Suppressor macrophage treated with lipopolysaccharide for 4 hours (primary cell): Measurements from ENCODE around the gene SMCR8.
A peak's percentile ranks its signal among the peaks of the same experiment; 100 is the strongest.
"Not testable (repeated sequence)": the region's sequence is repeated elsewhere in the genome, so short reads cannot be mapped to it uniquely, and the experiment has no call there.

Source experiments
- DNase-seq: peaks from one replicate; pipeline ENCODE4 v3.0.0-alpha.2; 2020

The SMCR8 gene

DNA sequence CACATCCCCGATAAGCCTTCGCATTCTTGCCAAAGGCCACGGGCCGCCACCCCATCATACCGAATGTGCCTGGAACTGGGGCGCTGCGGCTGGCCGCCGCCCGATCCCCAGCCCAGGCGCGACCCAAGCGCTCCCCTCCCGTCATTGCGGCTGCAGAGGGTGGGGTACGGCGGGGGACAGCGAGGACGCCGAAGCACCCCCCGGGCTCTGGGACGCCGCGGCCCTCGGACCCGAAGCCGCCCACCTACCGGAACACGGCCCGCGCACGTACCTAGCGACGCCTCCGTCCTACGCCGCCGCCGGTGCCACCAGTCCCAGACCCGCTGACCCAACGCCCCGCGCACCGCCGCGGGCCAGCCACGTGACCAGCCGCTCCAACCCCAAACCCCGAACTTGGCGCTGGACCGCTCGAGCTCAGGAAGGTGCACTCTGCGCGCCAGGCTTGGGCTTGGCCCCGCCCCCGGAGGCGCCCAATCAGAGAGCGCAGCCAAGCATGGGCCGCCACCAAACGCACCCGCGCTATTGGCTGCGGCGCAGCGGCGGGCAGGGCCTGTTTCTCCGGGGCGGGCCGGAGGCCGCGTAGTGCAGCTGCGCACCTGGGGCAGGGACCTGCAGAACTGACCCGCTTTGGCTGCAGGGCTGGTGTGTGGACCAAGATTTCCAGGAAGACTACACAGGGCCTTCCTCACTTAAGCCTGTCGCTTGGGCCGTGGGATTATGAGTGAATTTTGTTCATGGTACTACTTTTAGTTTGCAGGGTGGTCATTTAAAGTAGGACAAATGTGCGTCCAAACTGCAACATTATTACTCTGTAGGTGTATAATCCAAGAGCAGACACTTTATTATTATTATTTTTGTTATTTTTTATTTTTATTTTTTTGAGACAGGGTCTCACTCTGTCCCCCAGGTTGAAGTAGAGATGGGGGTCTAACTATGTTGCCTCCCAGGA is 48.3 kb downstream of the SMCR8 start, which contains the start of gene SHMT1:
Gene SHMT1, minus strand, starts transcription at position 450 of the 949 bp plus-strand sequence. CDS start 7,569 bp downstream, outside the sequence.
- DNase-seq, result peak; percentile 91

DNA sequence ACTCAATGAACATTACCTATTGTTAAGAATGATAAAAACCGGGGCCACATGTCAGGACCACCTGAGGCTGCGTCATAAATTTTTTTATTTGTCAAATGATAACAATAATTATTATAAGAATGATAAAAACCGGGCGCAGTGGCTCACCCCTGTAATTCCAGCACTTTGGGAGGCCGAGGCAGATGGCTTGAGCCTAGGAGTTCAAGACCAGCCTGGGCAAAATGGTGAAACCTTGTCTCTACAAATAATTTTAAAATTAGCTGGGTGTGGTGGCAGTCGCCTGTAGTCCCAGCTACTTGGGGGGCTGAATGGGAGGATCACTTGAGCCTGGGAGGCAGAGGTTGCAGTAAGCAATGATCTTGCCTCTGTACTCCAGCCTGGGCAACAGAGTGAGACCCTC is 49.1 kb downstream of the SMCR8 start:
- no peak for DNase-seq

DNA sequence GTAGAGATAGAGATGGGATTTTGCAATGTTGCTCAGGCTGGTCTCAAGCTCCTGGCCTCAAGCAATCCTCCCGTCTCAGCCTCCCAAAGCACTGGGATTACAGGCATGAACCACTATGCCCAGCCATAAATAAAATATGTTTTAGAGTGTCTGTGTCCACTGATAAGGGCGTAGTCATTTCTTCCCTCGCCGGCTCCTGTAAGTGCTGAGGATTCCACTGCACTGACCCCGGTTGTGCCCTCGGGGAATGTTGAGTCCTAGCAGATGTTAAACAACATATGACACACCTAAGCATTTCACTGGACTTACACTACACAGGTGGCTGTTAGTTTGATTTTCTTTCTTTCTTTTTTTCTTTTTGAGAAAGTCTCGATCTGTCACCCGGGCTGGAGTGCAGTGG is 53.9 kb downstream of the SMCR8 start:
- no peak for DNase-seq

GRCh38 chr17:18370761-18371160 is 55.7 kb downstream of the SMCR8 start:
- no peak for DNase-seq

GRCh38 chr17:18371455-18371854 is 56.4 kb downstream of the SMCR8 start:
- no peak for DNase-seq

DNA sequence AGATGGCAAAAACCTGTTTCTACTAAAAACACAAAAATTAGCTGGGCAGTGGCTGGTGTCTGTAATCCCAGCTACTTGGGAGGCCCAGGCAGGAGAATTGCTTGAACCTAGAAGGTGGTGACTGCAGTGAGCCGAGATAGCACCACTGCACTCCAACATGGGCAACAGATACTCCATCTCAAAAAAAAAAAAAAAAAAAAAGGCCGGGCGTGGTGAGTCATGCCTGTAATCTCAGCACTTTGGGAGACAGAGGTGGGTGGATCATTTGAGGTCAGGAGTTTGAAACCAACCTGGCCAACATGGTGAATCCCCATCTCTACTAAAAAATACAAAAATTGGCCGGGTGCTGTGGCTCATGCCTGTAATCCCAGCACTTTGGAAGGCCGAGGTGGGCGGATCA is 58.1 kb downstream of the SMCR8 start:
- not testable (repeated sequence) for DNase-seq

- no peak for DNase-seq
Measured at GRCh38 chr17:18374216-18374615, 59.1 kb downstream of the SMCR8 start.
